ENCODE results near the gene MYRIP. TPM values are rescaled to one million over a fixed set of nuclear protein-coding genes. Genes with fewer than 3 reads are reported as not detected.

Gene MYRIP
- polyA plus RNA-seq, 1 of the 3 experiments (the other 2 are of a cell fraction), result 1.2 TPM

DNA sequence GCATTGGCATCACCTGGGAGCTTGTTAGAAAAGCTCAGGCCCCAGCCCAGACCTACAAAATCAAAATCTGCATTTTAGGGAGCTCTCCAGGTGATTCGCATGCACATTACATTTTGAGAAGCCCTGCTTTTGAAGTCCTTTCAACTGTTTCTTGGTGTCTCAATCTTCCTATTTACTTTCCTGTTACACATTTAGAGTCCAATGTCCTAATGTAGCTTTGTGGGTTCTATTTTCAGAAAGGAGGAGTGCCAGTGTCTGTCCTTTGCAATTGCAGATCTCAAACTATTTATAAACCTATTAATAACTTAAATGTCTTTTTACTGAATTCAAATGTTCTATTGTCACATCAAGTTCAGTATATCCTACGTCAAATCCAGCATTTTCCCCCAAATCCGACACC is 27.8 kb upstream of the MYRIP start:
- ChIA-PET CTCF (no interaction called here), POLR2A (no interaction called here)
- no peaks in the 10 kb centered on the region for H3F3A ChIP-seq (replicated peaks; ENCODE audit: insufficient read depth)
- TF ChIP-seq FOSL2 (IDR thresholded peaks at IDR 0.05; ENCODE audit: borderline replicate concordance, low read depth) (no peak), EZH2phosphoT487 (IDR thresholded peaks at IDR 0.05; ENCODE audit: borderline replicate concordance, low read depth) (no peak), CHD2 (IDR thresholded peaks at IDR 0.05; ENCODE audit: low read length, partially characterized antibody) (no peak), TCF12 (IDR thresholded peaks at IDR 0.05) (no peak), FOXJ3 (CRISPR knock-in tag; IDR thresholded peaks at IDR 0.05) (no peak), RCOR1 (IDR thresholded peaks at IDR 0.05; ENCODE audit: low read length) (no peak), SIN3A (IDR thresholded peaks at IDR 0.05; ENCODE audit: borderline replicate concordance, low read depth, low read length) (no peak), EP300 (IDR thresholded peaks at IDR 0.05; ENCODE audit: borderline replicate concordance in 1 of 2, low read depth in 1 of 2, low read length in 1 of 2) (no peak), RFX5 (IDR thresholded peaks at IDR 0.05; ENCODE audit: low read length) (no peak), RAD21 (IDR thresholded peaks at IDR 0.05; ENCODE audit: low read length) (no peak), MEF2A (IDR thresholded peaks at IDR 0.05; ENCODE audit: borderline replicate concordance, low read depth) (no peak), MXI1 (IDR thresholded peaks at IDR 0.05; ENCODE audit: low read depth, low read length) (no peak)
- TF ChIP-seq, protein P1, sequence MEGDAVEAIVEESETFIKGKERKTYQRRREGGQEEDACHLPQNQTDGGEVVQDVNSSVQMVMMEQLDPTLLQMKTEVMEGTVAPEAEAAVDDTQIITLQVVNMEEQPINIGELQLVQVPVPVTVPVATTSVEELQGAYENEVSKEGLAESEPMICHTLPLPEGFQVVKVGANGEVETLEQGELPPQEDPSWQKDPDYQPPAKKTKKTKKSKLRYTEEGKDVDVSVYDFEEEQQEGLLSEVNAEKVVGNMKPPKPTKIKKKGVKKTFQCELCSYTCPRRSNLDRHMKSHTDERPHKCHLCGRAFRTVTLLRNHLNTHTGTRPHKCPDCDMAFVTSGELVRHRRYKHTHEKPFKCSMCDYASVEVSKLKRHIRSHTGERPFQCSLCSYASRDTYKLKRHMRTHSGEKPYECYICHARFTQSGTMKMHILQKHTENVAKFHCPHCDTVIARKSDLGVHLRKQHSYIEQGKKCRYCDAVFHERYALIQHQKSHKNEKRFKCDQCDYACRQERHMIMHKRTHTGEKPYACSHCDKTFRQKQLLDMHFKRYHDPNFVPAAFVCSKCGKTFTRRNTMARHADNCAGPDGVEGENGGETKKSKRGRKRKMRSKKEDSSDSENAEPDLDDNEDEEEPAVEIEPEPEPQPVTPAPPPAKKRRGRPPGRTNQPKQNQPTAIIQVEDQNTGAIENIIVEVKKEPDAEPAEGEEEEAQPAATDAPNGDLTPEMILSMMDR (IDR thresholded peaks at IDR 0.05), result no peak
- TF ChIP-seq, protein P2, sequence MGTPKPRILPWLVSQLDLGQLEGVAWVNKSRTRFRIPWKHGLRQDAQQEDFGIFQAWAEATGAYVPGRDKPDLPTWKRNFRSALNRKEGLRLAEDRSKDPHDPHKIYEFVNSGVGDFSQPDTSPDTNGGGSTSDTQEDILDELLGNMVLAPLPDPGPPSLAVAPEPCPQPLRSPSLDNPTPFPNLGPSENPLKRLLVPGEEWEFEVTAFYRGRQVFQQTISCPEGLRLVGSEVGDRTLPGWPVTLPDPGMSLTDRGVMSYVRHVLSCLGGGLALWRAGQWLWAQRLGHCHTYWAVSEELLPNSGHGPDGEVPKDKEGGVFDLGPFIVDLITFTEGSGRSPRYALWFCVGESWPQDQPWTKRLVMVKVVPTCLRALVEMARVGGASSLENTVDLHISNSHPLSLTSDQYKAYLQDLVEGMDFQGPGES (IDR thresholded peaks at IDR 0.05; ENCODE audit: low read depth, low read length), result no peak
- TF ChIP-seq, protein P3, sequence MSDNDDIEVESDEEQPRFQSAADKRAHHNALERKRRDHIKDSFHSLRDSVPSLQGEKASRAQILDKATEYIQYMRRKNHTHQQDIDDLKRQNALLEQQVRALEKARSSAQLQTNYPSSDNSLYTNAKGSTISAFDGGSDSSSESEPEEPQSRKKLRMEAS (IDR thresholded peaks at IDR 0.05; ENCODE audit: low read depth), result no peak
- WGBS (ENCODE audit: low lambda C conversion rate), result 41% methylated on average over 3 of the region's 3 CpGs
- no peak overlapping the region for H3K4me3 ChIP-seq (ENCODE audit: low read depth in 2 of 2, low read length in 1 of 2)
- H3K27ac ChIP-seq (ENCODE audit: low read depth in 2 of 2, low read length in 1 of 2), result no peak overlapping the region
- H4K20me1 ChIP-seq (ENCODE audit: insufficient read depth), result no peaks in the 10 kb centered on the region
- H2AFZ ChIP-seq (ENCODE audit: low read depth), result no peak overlapping the region
- no peak overlapping the region for H3K4me2 ChIP-seq
- no peak overlapping the region for H3K9ac ChIP-seq
- no peaks in the 10 kb centered on the region for H3K9me3 ChIP-seq
- no peaks in the 10 kb centered on the region for H3K9me2 ChIP-seq
- no peaks in the 10 kb centered on the region for H3K79me2 ChIP-seq (ENCODE audit: insufficient read depth)
- H3K27me3 ChIP-seq (ENCODE audit: insufficient read depth), result no peaks in the 10 kb centered on the region
- no peak for DNase-seq
- peaks cover 0 to 6% of the 10 kb centered on the region in 2 experiments; a peak in 2 of 4 replicates for H3K4me1 ChIP-seq (ENCODE audit: control insufficient read depth in 1 of 2, insufficient read depth in 2 of 2, low read depth in 1 of 2, low read length in 1 of 2)
- no peaks in the 10 kb centered on the region for H3K36me3 ChIP-seq (replicated peaks in 1 of 2; ENCODE audit: control insufficient read depth in 1 of 2, insufficient read depth in 2 of 2, low read length in 1 of 2)

DNA sequence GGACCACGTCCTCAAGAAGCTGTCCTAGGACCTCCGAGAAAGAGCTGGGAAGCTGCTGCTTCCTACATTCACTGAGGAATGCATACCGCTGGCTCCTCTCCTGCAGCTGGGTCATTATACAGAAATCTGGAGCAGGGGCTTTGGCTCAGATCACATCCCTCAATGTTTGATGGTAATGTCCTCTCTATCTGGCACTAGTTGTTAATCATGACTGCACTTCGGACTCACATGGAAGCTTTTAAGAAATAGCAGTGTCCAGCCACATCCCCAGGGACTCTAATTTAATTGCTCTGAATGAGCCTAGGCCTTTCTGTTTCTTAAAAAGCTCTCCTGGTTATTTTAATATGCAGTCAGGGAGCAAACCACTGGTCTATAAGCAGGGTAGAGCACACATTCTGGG is 25.7 kb upstream of the MYRIP start:
- no peaks in the 10 kb centered on the region for H4K20me1 ChIP-seq (ENCODE audit: insufficient read depth)
- POLR2A ChIA-PET, result no interaction called here
- no peaks in the 10 kb centered on the region for H3K9me3 ChIP-seq
- no peaks in the 10 kb centered on the region for H3F3A ChIP-seq (replicated peaks; ENCODE audit: insufficient read depth)
- no peaks in the 10 kb centered on the region for H3K36me3 ChIP-seq (replicated peaks in 1 of 2; ENCODE audit: control insufficient read depth in 1 of 2, insufficient read depth in 2 of 2, low read length in 1 of 2)
- no peak overlapping the region for H2AFZ ChIP-seq (ENCODE audit: low read depth)
- peak overlapping the region in 1 of 2 experiments; percentile 41; a peak in 2 of 4 replicates for H3K27ac ChIP-seq (ENCODE audit: low read depth in 2 of 2, low read length in 1 of 2)
- no peak overlapping the region for H3K9ac ChIP-seq
- no peak overlapping the region for H3K4me3 ChIP-seq (ENCODE audit: low read depth in 2 of 2, low read length in 1 of 2)
- peaks cover 0 to 6% of the 10 kb centered on the region in 2 experiments; a peak in 2 of 4 replicates for H3K4me1 ChIP-seq (ENCODE audit: control insufficient read depth in 1 of 2, insufficient read depth in 2 of 2, low read depth in 1 of 2, low read length in 1 of 2)
- H3K27me3 ChIP-seq (ENCODE audit: insufficient read depth), result no peaks in the 10 kb centered on the region
- TF ChIP-seq, protein P4, sequence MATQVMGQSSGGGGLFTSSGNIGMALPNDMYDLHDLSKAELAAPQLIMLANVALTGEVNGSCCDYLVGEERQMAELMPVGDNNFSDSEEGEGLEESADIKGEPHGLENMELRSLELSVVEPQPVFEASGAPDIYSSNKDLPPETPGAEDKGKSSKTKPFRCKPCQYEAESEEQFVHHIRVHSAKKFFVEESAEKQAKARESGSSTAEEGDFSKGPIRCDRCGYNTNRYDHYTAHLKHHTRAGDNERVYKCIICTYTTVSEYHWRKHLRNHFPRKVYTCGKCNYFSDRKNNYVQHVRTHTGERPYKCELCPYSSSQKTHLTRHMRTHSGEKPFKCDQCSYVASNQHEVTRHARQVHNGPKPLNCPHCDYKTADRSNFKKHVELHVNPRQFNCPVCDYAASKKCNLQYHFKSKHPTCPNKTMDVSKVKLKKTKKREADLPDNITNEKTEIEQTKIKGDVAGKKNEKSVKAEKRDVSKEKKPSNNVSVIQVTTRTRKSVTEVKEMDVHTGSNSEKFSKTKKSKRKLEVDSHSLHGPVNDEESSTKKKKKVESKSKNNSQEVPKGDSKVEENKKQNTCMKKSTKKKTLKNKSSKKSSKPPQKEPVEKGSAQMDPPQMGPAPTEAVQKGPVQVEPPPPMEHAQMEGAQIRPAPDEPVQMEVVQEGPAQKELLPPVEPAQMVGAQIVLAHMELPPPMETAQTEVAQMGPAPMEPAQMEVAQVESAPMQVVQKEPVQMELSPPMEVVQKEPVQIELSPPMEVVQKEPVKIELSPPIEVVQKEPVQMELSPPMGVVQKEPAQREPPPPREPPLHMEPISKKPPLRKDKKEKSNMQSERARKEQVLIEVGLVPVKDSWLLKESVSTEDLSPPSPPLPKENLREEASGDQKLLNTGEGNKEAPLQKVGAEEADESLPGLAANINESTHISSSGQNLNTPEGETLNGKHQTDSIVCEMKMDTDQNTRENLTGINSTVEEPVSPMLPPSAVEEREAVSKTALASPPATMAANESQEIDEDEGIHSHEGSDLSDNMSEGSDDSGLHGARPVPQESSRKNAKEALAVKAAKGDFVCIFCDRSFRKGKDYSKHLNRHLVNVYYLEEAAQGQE (IDR thresholded peaks at IDR 0.05; ENCODE audit: low read depth, low read length), result no peak
- H3K4me2 ChIP-seq, result no peak overlapping the region
- CTCF ChIA-PET, result interaction anchor here (1.0 to 2.1 kb wide), 3 partner anchors 29 to 408 kb away, joined by 4 to 5 read pairs (median 4); no protein-coding TSS in a partner anchor
- DNase-seq, result peak; percentile 34
- no peaks in the 10 kb centered on the region for H3K9me2 ChIP-seq
- 23% methylated on average over 4 of the region's 4 CpGs for WGBS (ENCODE audit: low lambda C conversion rate)
- no peaks in the 10 kb centered on the region for H3K79me2 ChIP-seq (ENCODE audit: insufficient read depth)

Measured in SK-N-SH (cell line).